ENCODE measurements around the gene ANXA6. TPM values are rescaled to one million over a fixed set of nuclear protein-coding genes. Genes with fewer than 3 reads are reported as not detected.

The ANXA6 gene
- total and polyA plus RNA-seq, 2 of the 4 experiments (the other 2 are of a cell fraction), result 355 to 610 TPM

GRCh38 chr5:151118913-151119575 is 38.5 kb downstream of the ANXA6 start:
- intact Hi-C loops (cut with micrococcal nuclease) (no loop called here), dilution Hi-C loops (cut with HindIII; ENCODE audit: low sequenced_read_pairs, unreplicated experiment) (no loop called here), in situ Hi-C loops (cut with MboI; ENCODE audit: low sequenced_read_pairs) (loop anchor here (5.0 kb wide), 1 partner anchor 67 kb away; no protein-coding TSS in a partner anchor)
- ChIA-PET POLR2A (ENCODE audit: unreplicated experiment) (no interaction called here), CTCF (interaction anchor here (1.2 kb wide), 1 partner anchor 67 kb away, joined by 5 read pairs; no protein-coding TSS in a partner anchor)
- Histone ChIP-seq H4K8ac (ENCODE audit: low read depth in 2 of 2, low read length in 2 of 2) (no peak overlapping the region), H3K9me1 (ENCODE audit: insufficient read depth, low read length) (no peaks in the 10 kb centered on the region; the same call in 1 of the 2 replicates), H3K27me3 (ENCODE audit: control insufficient read depth, insufficient read depth, low read length) (no peaks in the 10 kb centered on the region), H2AK5ac (ENCODE audit: low read depth, low read length) (no peak overlapping the region), H4K20me1 (ENCODE audit: insufficient read depth, low read length) (peaks cover 40% of the 10 kb centered on the region), H4K91ac (ENCODE audit: insufficient read depth, low read depth, low read length) (no peak overlapping the region), H3K36me3 (ENCODE audit: control insufficient read depth, insufficient read depth, low read length) (peaks cover 75% of the 10 kb centered on the region), H3K4me3 (ENCODE audit: insufficient read depth, low read depth, low read length) (no peak overlapping the region), H2BK5ac (ENCODE audit: low read depth, low read length, poor library complexity, severe bottlenecking) (no peak overlapping the region), H3K27ac (ENCODE audit: insufficient read depth, low read length) (no peak overlapping the region), H3K56ac (ENCODE audit: extremely low read depth, insufficient read depth, low read length) (no peak overlapping the region), H2BK15ac (ENCODE audit: low read depth, low read length) (no peak overlapping the region), H3K18ac (ENCODE audit: low read depth, low read length) (no peak overlapping the region), H2AFZ (replicated peaks; ENCODE audit: low read length, poor library complexity) (no peak overlapping the region), H3K14ac (replicated peaks; ENCODE audit: low read depth, low read length) (no peak overlapping the region), H4K5ac (ENCODE audit: low read depth, low read length) (no peak overlapping the region), H3K9me3 (ENCODE audit: control insufficient read depth, insufficient read depth, low read length) (no peaks in the 10 kb centered on the region), H2BK120ac (ENCODE audit: low read depth, low read length) (no peak overlapping the region), H2BK20ac (ENCODE audit: low read depth, low read length) (no peak overlapping the region), H2AK9ac (replicated peaks; ENCODE audit: low read depth, low read length, poor library complexity) (no peak overlapping the region), H3K4ac (ENCODE audit: low read depth, low read length) (no peak overlapping the region), H3K23ac (ENCODE audit: low read depth, low read length) (no peak overlapping the region), H3K79me1 (ENCODE audit: low read depth in 1 of 2, low read length in 2 of 2) (peaks cover 9 to 47% of the 10 kb centered on the region in 2 experiments; a peak in 2 of 4 replicates), H3K4me1 (ENCODE audit: control insufficient read depth, insufficient read depth, low read length) (peaks cover 2% of the 10 kb centered on the region; the same call in 1 of the 2 replicates), H3K4me2 (ENCODE audit: low read depth, low read length) (no peak overlapping the region), H3K9ac (ENCODE audit: low read depth, low read length) (no peak overlapping the region)
- BruUV-seq (replicated peaks), result no TSS peak
- TF ChIP-seq USF2 (IDR thresholded peaks at IDR 0.05; ENCODE audit: low read depth, low read length) (no peak), POLR2A (IDR thresholded peaks at IDR 0.05; ENCODE audit: low read depth, low read length) (no peak), RAD21 (IDR thresholded peaks at IDR 0.05; ENCODE audit: low read length) (no peak), NFE2L2 (IDR thresholded peaks at IDR 0.05; ENCODE audit: low read depth, low read length) (no peak), CEBPB (IDR thresholded peaks at IDR 0.05; ENCODE audit: low read depth, low read length) (no peak), CHD1 (IDR thresholded peaks at IDR 0.05; ENCODE audit: low read depth, low read length) (no peak), MXI1 (IDR thresholded peaks at IDR 0.05; ENCODE audit: borderline replicate concordance, low read depth, low read length) (no peak)
- DNase-seq (no peak), ATAC-seq (ENCODE audit: low read depth) (no peak)
- no CpG with 5 or more reads among the region's 7 CpGs for WGBS, 2 experiments (ENCODE audit: extremely low coverage in 2 of 2, insufficient read length in 1 of 2)

Measured in IMR-90 (cell line).